Stromal cell of bone marrow (primary cell): ENCODE results near the gene PTPN6.

Source experiments
- DNase-seq: peaks from one replicate; pipeline ENCODE4 v3.0.0-alpha.2; 2012; ENCODE audit warnings: low read depth

The PTPN6 gene

DNA sequence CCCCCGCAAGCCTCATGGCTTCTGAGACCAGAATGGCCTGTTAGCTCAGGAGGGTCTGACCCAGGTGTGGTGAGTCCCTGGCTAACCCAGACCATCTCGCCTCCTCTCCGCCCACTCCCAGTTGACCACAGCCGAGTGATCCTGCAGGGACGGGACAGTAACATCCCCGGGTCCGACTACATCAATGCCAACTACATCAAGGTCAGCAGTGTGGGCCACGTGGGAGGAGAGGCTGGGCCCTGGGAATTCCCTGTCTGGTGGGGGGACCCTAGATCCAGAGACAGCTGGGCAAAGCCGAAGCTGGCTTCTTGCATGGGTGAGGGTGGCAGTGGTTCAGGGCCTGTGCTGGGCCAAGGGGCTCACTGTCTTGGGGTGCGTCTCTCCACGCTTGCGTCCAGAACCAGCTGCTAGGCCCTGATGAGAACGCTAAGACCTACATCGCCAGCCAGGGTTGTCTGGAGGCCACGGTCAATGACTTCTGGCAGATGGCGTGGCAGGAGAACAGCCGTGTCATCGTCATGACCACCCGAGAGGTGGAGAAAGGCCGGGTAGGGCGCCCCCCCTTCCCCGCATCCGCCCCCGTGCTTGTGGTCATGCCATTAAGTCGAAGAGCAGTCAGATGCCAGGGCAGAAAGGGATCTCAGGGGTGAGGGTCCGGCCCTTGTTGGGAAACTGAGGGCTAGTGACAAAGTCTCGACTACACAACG is 5.0 kb downstream of the PTPN6 start:
- DNase-seq = no peak

- no peak for DNase-seq
Observed at GRCh38 chr12:6957151-6957701, 6.1 kb downstream of the PTPN6 start.

DNA sequence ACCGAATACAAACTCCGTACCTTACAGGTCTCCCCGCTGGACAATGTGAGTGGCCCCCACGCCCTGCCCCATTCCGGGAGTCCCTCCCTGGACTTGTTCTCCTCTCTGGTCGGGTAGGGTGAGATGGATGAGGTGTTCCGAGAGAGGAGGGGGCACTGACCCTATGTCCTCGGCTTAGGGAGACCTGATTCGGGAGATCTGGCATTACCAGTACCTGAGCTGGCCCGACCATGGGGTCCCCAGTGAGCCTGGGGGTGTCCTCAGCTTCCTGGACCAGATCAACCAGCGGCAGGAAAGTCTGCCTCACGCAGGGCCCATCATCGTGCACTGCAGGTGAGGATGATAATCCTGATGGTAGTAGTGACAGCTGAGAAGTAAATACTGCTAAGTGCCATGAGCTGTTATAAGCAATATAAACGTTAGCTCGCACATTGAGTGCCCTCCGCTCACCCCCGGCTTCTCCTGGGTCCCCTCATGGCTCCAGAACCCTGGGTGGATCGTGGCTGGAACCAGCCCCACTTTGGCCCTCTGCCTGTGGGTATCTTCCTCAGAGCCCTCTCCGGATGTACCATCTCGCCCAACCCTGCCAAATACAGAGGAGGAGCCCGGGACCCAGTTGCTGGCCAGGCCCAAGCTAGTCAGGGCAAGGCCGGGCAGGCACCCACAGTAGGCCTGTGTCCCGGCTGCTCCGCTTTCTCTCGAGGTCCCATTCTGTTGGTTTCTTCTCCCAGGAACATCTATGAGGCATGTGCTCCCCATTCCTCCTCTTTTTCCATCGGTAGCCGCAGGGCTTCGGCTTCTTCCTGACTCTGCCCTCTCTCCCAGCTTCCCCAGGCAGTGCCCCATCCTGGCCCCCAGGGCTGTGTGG is 6.8 kb downstream of the PTPN6 start:
- DNase-seq = no peak

- no peak for DNase-seq
Observed at GRCh38 chr12:6958609-6959057, 7.5 kb downstream of the PTPN6 start.

DNA sequence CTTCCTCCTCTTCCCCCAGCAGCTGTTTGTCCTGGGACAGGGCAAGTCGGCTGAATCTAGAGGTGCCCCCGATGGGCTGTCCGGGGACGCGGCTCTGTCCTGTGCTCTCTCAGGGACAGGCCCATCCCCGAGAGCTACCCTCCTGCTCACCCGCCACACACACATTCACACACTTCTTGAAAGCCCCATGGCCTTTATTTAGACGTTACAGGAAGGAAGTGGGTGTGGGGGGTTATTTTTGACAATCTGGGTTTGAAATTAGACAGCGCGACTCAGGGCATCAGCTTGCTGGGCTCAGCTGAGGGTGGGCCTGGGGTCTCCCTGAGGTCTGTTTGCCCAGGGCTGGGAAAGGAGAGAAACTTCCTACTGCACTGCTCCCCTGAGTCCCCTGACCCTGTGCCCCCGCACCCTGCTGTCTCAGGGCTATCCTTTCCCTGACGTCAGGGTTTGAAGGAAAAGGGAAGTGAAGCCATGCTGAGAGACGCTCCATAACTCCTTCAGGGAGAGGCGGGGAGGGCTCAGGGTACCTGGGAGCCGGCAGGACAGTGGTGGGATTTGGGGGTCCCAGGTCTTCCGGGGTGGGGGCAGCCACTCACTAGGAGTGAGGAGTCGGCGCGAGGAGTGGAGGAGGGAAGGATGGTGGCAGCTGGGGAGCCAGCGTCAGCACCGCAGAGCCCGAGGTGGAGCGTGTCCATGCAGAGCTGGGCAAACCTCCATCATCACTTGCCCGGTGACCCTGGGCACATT is 8.1 kb downstream of the PTPN6 start:
- DNase-seq = no peak

GRCh38 chr12:6959805-6960592 is 8.8 kb downstream of the PTPN6 start:
- no peak for DNase-seq

- no peak for DNase-seq
Observed at GRCh38 chr12:6960593-6961277, 9.6 kb downstream of the PTPN6 start.

- no peak for DNase-seq
Observed at GRCh38 chr12:6961278-6961694, 10.1 kb downstream of the PTPN6 start.

DNA sequence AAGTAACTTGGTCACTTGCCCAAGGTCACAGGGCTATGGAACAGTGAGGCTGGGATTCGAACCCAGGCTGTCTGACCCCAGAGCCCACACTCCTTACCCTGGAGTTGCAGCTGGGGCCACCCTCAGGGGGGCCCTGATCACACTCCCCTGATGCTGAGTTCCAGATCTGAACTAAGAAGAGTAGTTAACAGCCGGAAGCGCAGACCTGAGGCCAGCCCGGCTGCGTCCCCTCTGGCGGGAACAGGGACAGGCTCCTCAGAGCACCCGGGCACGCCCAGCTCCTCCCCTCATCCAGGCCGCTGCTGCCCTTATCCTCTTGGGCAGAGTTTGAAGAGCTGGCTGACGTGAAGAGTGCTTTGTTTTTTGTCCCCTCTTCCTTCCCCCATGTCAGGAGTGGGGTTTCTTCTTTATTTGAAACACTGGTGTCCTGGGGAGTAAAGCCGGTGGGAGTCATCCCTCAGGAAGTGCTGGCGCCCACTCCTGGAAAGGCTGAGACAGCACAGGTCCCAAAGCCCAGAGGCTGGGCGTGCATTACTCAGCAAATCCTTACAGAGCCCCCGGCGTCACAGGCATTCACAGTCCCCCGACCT is 10.6 kb downstream of the PTPN6 start:
- peak; percentile 66 for DNase-seq

DNA sequence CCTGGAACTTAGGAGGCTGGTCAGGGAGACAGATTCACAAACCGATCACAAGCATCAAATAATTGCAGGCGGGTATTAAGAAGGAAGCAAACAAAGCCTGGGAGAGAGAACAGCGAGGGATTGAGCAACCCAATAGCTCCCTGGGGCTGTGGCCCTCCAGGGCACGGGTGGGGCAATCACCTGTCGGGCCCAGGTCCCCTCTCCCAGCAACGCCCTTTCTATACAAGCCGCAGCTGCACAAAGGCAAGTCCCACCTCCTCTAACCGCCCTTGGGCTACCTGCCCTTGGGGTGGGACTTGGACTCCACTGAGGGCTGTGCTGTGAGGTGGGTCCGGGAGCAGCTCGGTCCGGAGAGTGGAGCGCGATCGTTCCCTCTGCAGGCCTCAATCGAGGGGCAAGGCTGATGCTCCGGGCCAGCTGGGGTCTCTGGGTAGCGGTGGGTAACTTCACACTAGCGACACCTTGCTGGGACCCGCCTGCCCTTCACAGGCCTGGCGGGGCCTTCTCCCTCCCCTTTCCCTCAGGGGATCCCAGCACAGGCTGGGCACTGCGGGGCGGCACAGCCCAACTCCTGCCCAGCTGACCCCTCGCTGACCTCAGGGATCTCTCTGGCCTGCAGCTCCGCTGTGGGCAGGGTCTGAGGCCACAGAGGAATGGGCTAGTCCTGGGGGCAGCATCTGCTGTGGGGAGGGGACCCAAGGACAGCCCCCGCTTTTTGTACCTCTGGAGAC is 11.3 kb downstream of the PTPN6 start:
- no peak for DNase-seq

DNA sequence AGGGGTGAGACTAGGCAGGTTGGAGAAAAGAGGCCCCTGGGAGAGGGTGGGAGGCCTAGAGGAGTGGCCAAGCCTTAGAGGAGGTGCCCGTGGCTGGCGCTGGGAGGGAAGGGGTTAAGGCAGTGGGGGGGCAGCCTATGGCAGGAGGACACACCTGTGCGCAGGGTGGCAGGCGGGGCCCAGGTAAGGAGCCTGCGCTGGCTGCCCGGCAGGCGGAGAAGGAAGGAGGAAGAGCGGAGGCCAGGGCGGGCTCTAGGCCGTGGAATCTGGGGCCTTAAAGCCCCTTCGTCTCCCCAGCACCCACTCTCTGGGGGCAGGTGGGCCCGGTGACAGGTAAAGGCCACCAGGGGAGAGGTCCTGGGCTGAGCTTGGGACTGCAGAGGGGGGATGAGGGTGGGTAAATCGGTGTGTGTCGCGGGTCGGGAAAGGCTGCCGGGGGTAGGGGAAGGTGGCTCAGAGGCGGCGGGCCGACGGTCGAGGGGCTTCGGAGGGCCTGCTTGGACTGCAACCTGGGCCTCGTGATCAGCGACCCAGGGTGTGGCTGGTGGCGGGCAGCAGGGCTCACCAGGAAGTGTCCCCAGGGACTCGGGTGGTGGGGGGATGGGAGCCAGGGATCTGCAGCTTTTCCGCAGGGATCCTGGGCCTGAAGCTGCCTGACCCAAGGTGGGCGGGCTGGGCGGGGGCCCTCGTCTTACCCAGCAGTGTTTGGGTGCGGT is 12.0 kb downstream of the PTPN6 start:
- DNase-seq = no peak

DNA sequence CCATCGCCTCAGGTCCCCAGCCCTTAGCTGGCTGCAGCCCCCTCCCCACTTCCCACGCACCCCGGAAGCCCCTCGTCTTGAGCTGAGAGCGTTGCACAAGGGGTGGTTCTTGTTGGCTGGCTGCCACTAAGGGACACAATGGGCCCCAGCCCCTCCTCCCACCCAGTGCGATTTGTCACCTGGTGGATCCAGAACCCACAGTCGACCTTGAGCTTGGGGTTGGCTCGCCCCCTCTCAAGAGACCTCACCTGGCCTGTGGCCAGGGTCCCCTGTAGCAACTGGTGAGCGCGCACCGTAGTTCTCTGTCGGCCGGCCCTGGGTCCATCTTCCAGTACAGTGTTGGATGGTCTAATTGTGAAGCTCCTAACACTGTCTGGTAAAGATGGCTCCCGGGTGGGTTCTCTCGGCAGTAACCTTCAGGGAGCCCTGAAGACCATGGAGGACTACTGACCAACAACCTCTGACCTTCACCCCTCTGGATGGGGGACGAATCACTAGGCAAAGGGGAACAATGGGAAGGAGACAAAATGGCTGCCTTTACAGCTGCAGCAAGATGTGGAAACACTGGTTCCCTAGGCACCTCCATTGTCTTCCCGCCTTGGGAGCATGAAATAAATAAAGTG is 12.7 kb downstream of the PTPN6 start:
- no peak for DNase-seq

DNA sequence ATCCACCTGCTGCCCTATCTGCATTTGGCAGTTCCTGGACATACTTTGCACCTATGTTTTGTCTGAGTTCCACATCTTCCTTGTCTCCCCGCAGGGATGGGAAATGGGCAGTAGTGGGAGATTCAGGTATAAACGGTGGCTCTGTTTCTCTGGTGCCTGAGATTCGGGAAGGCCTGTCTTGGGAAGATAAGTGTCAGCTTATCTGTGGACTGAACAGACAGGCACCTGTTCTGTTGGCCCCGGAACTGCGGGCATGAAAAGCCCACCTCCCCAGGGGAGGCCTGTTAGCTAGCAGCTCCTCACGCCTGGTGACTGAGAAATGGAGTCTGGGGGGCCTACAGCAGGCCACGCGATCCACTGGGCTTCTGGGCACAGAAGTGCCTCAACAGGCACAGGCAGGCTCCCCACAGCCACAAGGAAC is 13.5 kb downstream of the PTPN6 start:
- DNase-seq = no peak

DNA sequence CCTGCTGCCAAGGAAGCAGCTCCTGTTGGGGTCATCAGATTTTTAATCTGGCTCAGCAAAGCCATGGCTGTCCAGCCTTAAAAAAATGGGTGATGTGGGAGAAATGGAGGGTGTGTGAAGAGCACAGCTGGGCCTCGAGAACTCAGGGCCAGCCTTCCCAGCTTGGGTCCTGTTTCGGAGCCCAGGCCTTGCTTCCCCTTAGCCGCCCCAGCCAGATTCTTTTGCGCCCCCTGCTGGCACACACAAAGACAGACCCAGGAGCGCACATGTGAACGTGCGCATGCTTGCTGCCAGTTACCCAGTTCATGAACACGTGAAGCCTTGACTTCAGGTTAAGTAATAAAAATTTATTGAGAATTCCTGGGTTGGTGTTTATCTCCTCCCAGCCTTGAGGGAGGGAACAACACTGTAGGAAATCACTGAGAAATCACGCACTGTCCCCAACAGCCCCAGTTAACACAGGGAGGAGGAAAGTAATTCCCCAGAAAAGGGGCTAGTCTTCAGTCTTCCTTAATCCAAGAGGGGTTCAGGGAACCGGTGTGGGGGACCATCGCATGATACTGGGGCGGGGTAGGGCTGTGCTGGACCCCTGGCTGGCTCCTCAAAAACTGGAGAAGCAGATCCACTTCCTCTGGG is 14.0 kb downstream of the PTPN6 start:
- peak; percentile 74 for DNase-seq

- DNase-seq = no peak
Observed at GRCh38 chr12:6965714-6966113, 14.6 kb downstream of the PTPN6 start.

DNA sequence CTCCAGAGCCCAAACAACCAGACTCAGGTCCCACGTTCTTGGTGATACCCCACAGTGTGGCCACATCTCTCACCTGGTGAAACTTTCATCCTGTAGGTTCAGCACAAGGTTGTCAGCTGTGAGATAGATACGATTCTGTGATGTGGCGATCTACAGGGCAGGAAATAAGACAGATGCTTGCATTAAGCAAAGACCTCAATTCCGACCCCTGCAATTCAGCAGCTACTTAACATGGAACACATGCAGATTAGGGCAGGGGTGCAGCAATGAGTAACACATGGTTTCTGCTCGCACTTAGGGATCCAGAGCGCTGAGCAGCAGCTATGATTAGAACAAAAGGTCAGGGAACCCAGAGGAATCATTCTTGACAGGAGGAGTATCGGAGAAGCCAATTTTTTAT is 15.2 kb downstream of the PTPN6 start:
- DNase-seq = no peak

- DNase-seq = no peak
Observed at GRCh38 chr12:6967651-6968100, 16.5 kb downstream of the PTPN6 start.

DNA sequence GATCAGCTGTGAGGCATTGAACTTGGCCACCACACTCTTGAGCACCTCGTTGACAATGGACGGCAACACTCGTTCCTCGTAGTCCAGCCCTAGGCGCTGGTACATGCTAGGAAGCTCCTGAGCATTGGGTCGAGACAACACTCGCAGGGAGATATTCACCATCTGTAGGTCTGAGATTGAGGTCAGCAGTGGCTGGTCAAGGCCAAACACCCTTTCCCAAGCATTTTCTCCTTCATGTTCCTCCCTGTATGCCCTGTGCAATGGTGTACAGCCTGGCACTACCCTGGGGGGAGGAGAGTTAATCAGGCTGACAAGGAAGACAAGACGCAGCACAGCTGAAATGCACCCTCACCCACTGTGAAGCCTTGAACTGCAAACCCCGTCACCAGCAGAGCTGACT is 17.3 kb downstream of the PTPN6 start:
- no peak for DNase-seq
